ENCODE measurements around the gene SRPRB. TPM values are rescaled to one million over a fixed set of nuclear protein-coding genes. Genes with fewer than 3 reads are reported as not detected.

Gene SRPRB
- total and polyA plus RNA-seq, 2 experiments from 2014 or later = 99.4 to 110 TPM

- Histone ChIP-seq H4K20me1 (ENCODE audit: insufficient read depth) (no peaks in the 10 kb centered on the region), H3K4me2 (ENCODE audit: unreplicated experiment) (no peak overlapping the region), H3K9me2 (ENCODE audit: insufficient read depth) (no peaks in the 10 kb centered on the region), H3K9me3 (ENCODE audit: low read depth) (no peaks in the 10 kb centered on the region), H3K27me3 (replicated peaks; ENCODE audit: insufficient read depth) (no peaks in the 10 kb centered on the region), H3K27ac (no peak overlapping the region), H3K36me3 (ENCODE audit: low read depth) (no peaks in the 10 kb centered on the region), H3K9ac (no peak overlapping the region), H3K4me3 (no peak overlapping the region), H3K79me2 (ENCODE audit: insufficient read depth) (no peaks in the 10 kb centered on the region), H2AFZ (no peak overlapping the region), H3K4me1 (ENCODE audit: insufficient read depth) (no peaks in the 10 kb centered on the region), H3F3A (ENCODE audit: insufficient read depth) (no peaks in the 10 kb centered on the region)
- DNase-seq = no peak
- no peak for TF ChIP-seq EZH2 (IDR thresholded peaks at IDR 0.05; ENCODE audit: insufficient read depth, poor library complexity, severe bottlenecking)
- TF ChIP-seq EZH2phosphoT487 (IDR thresholded peaks at IDR 0.05; ENCODE audit: insufficient read depth, low read depth) = no peak
- in situ Hi-C loops (cut with MboI) = no loop called here
- WGBS, 2 experiments (ENCODE audit: low coverage in 1 of 2, low lambda C conversion rate in 2 of 2, missing lambda C conversion rate in 2 of 2) = 77 to 83% methylated on average over 3 of the region's 3 CpGs
These were observed 23.7 kb downstream of the SRPRB start for GRCh38 chr3:133829310-133829707.

DNA sequence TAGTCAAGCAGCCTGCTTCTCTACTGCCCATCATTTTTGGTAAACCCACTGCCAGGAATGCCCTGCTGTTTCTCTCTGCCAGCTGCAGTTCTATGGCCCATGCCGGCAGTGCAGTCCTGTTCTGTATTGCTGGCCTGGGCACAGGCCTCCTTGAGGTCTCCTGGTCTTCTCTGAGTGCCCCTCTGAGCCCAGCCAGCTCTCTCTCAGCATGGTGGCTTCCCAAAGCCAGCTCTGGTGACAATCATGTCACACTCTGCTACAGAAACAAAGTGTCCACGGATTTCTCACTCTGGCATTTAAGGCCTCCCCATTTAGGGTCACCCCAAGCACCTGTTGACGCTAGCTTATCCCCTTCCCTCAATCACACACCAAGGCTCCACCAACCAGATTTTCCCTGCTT is 24.5 kb downstream of the SRPRB start:
- no peaks in the 10 kb centered on the region for H3K79me2 ChIP-seq (ENCODE audit: insufficient read depth)
- no peaks in the 10 kb centered on the region for H4K20me1 ChIP-seq (ENCODE audit: insufficient read depth)
- no peak overlapping the region for H3K4me2 ChIP-seq (ENCODE audit: unreplicated experiment)
- no peaks in the 10 kb centered on the region for H3K9me3 ChIP-seq (ENCODE audit: low read depth)
- no peak overlapping the region for H3K4me3 ChIP-seq
- no peaks in the 10 kb centered on the region for H3K4me1 ChIP-seq (ENCODE audit: insufficient read depth)
- in situ Hi-C loops (cut with MboI) = no loop called here
- H3K36me3 ChIP-seq (ENCODE audit: low read depth) = no peaks in the 10 kb centered on the region
- no peaks in the 10 kb centered on the region for H3K27me3 ChIP-seq (replicated peaks; ENCODE audit: insufficient read depth)
- no peaks in the 10 kb centered on the region for H3F3A ChIP-seq (ENCODE audit: insufficient read depth)
- H3K27ac ChIP-seq = no peak overlapping the region
- no peak overlapping the region for H3K9ac ChIP-seq
- TF ChIP-seq EZH2phosphoT487 (IDR thresholded peaks at IDR 0.05; ENCODE audit: insufficient read depth, low read depth) (no peak), EZH2 (IDR thresholded peaks at IDR 0.05; ENCODE audit: insufficient read depth, poor library complexity, severe bottlenecking) (no peak)
- H3K9me2 ChIP-seq (ENCODE audit: insufficient read depth) = no peaks in the 10 kb centered on the region
- no peak for DNase-seq
- no peak overlapping the region for H2AFZ ChIP-seq
- WGBS, 2 experiments (ENCODE audit: low coverage in 1 of 2, low lambda C conversion rate in 2 of 2, missing lambda C conversion rate in 2 of 2) = 76% methylated on average over 3 of the region's 3 CpGs

DNA sequence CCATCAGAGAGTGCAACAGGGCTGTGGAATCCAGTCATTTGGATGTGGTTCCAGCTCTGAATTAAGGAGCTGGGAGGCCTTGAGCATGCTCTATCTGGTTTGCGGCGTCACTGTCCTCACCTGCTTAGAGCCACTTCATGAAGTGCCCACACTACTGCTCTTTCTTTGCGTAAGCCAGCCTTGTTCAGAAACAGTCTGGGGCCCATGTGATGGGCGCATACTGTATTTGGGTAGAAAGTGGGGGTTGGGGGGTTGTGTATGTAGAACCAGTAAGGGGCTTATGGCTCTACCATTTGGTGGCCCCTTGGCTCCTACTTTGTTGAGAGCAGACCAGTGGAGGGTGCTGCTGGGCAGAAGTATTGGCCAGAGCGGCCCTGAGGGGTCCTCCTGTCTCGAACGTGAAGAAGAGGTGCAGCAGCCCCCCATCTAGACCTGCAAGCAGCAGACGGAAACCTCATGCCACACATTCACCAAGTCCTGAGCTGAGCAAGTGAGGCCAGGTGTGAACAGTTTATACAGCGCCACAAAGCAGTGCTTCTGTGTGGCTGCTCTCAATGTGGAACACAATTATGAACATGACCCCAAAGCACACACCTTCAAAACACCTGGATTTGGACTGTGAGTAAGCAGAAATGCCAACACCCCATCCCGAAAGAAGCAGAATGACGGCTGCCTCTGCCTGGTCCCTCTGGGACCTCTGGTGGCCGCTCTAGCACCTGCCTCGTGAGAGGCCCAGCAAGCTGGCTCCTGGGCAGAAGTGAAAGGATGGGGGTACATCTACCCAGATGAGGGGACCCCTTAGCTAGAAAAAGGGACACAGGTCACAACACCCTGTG is 26.6 kb downstream of the SRPRB start:
- no peak overlapping the region for H3K27ac ChIP-seq
- H3K4me1 ChIP-seq (ENCODE audit: insufficient read depth) = no peaks in the 10 kb centered on the region
- no peak overlapping the region for H3K4me2 ChIP-seq (ENCODE audit: unreplicated experiment)
- H3K9me3 ChIP-seq (ENCODE audit: low read depth) = no peaks in the 10 kb centered on the region
- 81% methylated on average over 13 of the region's 13 CpGs for WGBS, 2 experiments (ENCODE audit: low coverage in 1 of 2, low lambda C conversion rate in 2 of 2, missing lambda C conversion rate in 2 of 2)
- H3K27me3 ChIP-seq (replicated peaks; ENCODE audit: insufficient read depth) = no peaks in the 10 kb centered on the region
- no peaks in the 10 kb centered on the region for H3K79me2 ChIP-seq (ENCODE audit: insufficient read depth)
- in situ Hi-C loops (cut with MboI) = no loop called here
- H3K36me3 ChIP-seq (ENCODE audit: low read depth) = no peaks in the 10 kb centered on the region
- H2AFZ ChIP-seq = no peak overlapping the region
- H3K4me3 ChIP-seq = no peak overlapping the region
- no peaks in the 10 kb centered on the region for H3F3A ChIP-seq (ENCODE audit: insufficient read depth)
- TF ChIP-seq EZH2 (IDR thresholded peaks at IDR 0.05; ENCODE audit: insufficient read depth, poor library complexity, severe bottlenecking) (no peak), EZH2phosphoT487 (IDR thresholded peaks at IDR 0.05; ENCODE audit: insufficient read depth, low read depth) (no peak)
- no peak for DNase-seq
- no peak overlapping the region for H3K9ac ChIP-seq
- no peaks in the 10 kb centered on the region for H3K9me2 ChIP-seq (ENCODE audit: insufficient read depth)
- no peaks in the 10 kb centered on the region for H4K20me1 ChIP-seq (ENCODE audit: insufficient read depth)

- no peak overlapping the region for H2AFZ ChIP-seq
- no peaks in the 10 kb centered on the region for H3F3A ChIP-seq (ENCODE audit: insufficient read depth)
- no peak overlapping the region for H3K4me2 ChIP-seq (ENCODE audit: unreplicated experiment)
- WGBS, 2 experiments (ENCODE audit: low coverage in 1 of 2, low lambda C conversion rate in 2 of 2, missing lambda C conversion rate in 2 of 2) = 79 to 89% methylated on average over 10 of the region's 10 CpGs
- TF ChIP-seq EZH2phosphoT487 (IDR thresholded peaks at IDR 0.05; ENCODE audit: insufficient read depth, low read depth) (no peak), EZH2 (IDR thresholded peaks at IDR 0.05; ENCODE audit: insufficient read depth, poor library complexity, severe bottlenecking) (no peak)
- no peaks in the 10 kb centered on the region for H3K27me3 ChIP-seq (replicated peaks; ENCODE audit: insufficient read depth)
- no peak overlapping the region for H3K9ac ChIP-seq
- H3K4me3 ChIP-seq = no peak overlapping the region
- H4K20me1 ChIP-seq (ENCODE audit: insufficient read depth) = no peaks in the 10 kb centered on the region
- H3K36me3 ChIP-seq (ENCODE audit: low read depth) = no peaks in the 10 kb centered on the region
- H3K4me1 ChIP-seq (ENCODE audit: insufficient read depth) = no peaks in the 10 kb centered on the region
- H3K9me2 ChIP-seq (ENCODE audit: insufficient read depth) = no peaks in the 10 kb centered on the region
- H3K9me3 ChIP-seq (ENCODE audit: low read depth) = no peaks in the 10 kb centered on the region
- H3K27ac ChIP-seq = no peak overlapping the region
- in situ Hi-C loops (cut with MboI) = no loop called here
- DNase-seq = no peak
- no peaks in the 10 kb centered on the region for H3K79me2 ChIP-seq (ENCODE audit: insufficient read depth)
These were observed 27.2 kb downstream of the SRPRB start for GRCh38 chr3:133832802-133833144.
